Measurements from ENCODE around the gene TRAF3IP3.

Gene TRAF3IP3

DNA sequence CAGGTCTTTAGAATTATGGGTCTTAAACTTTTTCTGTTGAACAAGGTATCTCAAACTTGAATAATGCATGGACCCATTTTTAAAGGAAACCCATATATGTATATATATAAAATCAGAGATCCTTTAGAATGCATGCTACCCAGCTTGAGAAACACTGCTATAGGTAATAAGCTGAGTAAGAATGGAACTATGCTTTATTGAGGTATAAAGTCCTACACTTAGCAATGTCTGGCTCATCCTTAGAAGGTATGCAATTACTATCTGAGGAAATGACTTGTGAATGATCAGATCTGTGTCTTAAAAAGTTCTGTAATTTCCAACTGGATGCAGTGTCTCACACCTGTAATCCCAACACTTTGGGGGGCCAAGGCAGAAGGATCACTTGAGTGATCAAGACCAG, 11.2 kb downstream of the TRAF3IP3 start:
- H3K4me1 ChIP-seq (ENCODE audit: control insufficient read depth, insufficient read depth, low read length) = no peaks in the 10 kb centered on the region; the same call in 1 of the 2 replicates
- H3K9me3 ChIP-seq (ENCODE audit: control insufficient read depth, insufficient read depth, low read length) = no peaks in the 10 kb centered on the region
- H3K36me3 ChIP-seq (ENCODE audit: control insufficient read depth, insufficient read depth, low read length) = no peaks in the 10 kb centered on the region
- H3K27me3 ChIP-seq (ENCODE audit: control insufficient read depth, insufficient read depth, low read length) = no peaks in the 10 kb centered on the region
- H3K27ac ChIP-seq (ENCODE audit: low read length) = no peak overlapping the region
- DNase-seq (ENCODE audit: low read depth, low spot score) = no peak
- H3K4me3 ChIP-seq (ENCODE audit: low read length) = no peak overlapping the region

- no peak overlapping the region for H3K27ac ChIP-seq (ENCODE audit: low read length)
- H3K9me3 ChIP-seq (ENCODE audit: control insufficient read depth, insufficient read depth, low read length) = no peaks in the 10 kb centered on the region
- no peaks in the 10 kb centered on the region; the same call in 1 of the 2 replicates for H3K4me1 ChIP-seq (ENCODE audit: control insufficient read depth, insufficient read depth, low read length)
- H3K4me3 ChIP-seq (ENCODE audit: low read length) = no peak overlapping the region
- DNase-seq (ENCODE audit: low read depth, low spot score) = no peak
- no peaks in the 10 kb centered on the region for H3K27me3 ChIP-seq (ENCODE audit: control insufficient read depth, insufficient read depth, low read length)
- no peaks in the 10 kb centered on the region for H3K36me3 ChIP-seq (ENCODE audit: control insufficient read depth, insufficient read depth, low read length)
Measured at GRCh38 chr1:209767706-209768105, 11.9 kb downstream of the TRAF3IP3 start.

- no peaks in the 10 kb centered on the region for H3K27me3 ChIP-seq (ENCODE audit: control insufficient read depth, insufficient read depth, low read length)
- H3K4me3 ChIP-seq (ENCODE audit: low read length) = no peak overlapping the region
- no peaks in the 10 kb centered on the region for H3K9me3 ChIP-seq (ENCODE audit: control insufficient read depth, insufficient read depth, low read length)
- WGBS (ENCODE audit: insufficient coverage, insufficient read length) = no CpG with 5 or more reads among the region's 9 CpGs
- no peak for DNase-seq (ENCODE audit: low read depth, low spot score)
- H3K27ac ChIP-seq (ENCODE audit: low read length) = no peak overlapping the region
- no peaks in the 10 kb centered on the region for H3K36me3 ChIP-seq (ENCODE audit: control insufficient read depth, insufficient read depth, low read length)
- no peaks in the 10 kb centered on the region; the same call in 1 of the 2 replicates for H3K4me1 ChIP-seq (ENCODE audit: control insufficient read depth, insufficient read depth, low read length)
Measured at GRCh38 chr1:209768354-209768774, 12.5 kb downstream of the TRAF3IP3 start.

GRCh38 chr1:209769171-209769904, 13.5 kb downstream of the TRAF3IP3 start:
- H3K27me3 ChIP-seq (ENCODE audit: control insufficient read depth, insufficient read depth, low read length) = no peaks in the 10 kb centered on the region
- H3K4me3 ChIP-seq (ENCODE audit: low read length) = no peak overlapping the region
- H3K4me1 ChIP-seq (ENCODE audit: control insufficient read depth, insufficient read depth, low read length) = no peaks in the 10 kb centered on the region; the same call in 1 of the 2 replicates
- no peak overlapping the region for H3K27ac ChIP-seq (ENCODE audit: low read length)
- H3K36me3 ChIP-seq (ENCODE audit: control insufficient read depth, insufficient read depth, low read length) = no peaks in the 10 kb centered on the region
- no CpG with 5 or more reads among the region's 13 CpGs for WGBS (ENCODE audit: insufficient coverage, insufficient read length)
- no peak for DNase-seq (ENCODE audit: low read depth, low spot score)
- no peaks in the 10 kb centered on the region for H3K9me3 ChIP-seq (ENCODE audit: control insufficient read depth, insufficient read depth, low read length)

GRCh38 chr1:209769971-209770370, 14.1 kb downstream of the TRAF3IP3 start:
- WGBS (ENCODE audit: insufficient coverage, insufficient read length) = no CpG with 5 or more reads among the region's 7 CpGs
- Histone ChIP-seq H3K4me1 (ENCODE audit: control insufficient read depth, insufficient read depth, low read length) (no peaks in the 10 kb centered on the region; the same call in 1 of the 2 replicates), H3K27me3 (ENCODE audit: control insufficient read depth, insufficient read depth, low read length) (no peaks in the 10 kb centered on the region), H3K36me3 (ENCODE audit: control insufficient read depth, insufficient read depth, low read length) (no peaks in the 10 kb centered on the region), H3K27ac (ENCODE audit: low read length) (no peak overlapping the region), H3K9me3 (ENCODE audit: control insufficient read depth, insufficient read depth, low read length) (no peaks in the 10 kb centered on the region), H3K4me3 (ENCODE audit: low read length) (no peak overlapping the region)
- no peak for DNase-seq (ENCODE audit: low read depth, low spot score)

DNA sequence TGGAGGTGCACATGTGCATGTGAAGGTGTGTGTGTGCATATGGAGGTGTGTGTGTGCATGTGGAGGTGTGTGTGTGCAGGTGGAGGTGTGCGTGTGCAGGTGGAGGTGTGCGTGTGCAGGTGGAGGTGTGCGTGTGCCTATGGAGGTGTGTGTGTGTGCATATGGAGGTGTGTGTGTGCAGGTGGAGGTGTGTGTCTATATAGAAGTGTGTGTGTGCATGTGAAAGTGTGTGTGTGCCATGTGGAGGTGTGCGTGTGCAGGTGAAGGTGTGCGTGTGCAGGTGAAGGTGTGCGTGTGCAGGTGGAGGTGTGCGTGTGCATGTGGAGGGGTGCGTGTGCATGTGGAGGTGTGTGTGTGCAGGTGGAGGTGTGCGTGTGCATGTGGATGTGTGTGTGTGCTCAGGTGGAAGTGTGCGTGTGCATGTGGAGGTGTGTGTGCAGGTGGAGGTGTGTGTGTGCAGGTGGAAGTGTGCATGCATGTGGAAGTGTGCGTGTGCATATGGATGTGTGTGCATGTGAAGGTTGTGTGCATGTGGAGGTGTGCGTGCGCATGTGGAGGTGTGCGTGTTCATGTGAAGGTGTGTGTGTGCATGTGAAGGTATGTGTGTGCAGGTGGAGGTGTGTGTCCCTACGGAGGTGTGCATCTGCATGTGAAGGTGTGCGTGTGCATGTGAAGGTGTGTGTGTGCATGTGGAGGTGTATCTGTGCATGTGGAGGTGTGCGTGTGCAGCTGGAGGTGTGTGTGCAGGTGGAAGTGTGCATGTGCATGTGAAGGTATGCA, 15.0 kb downstream of the TRAF3IP3 start:
- H3K36me3 ChIP-seq (ENCODE audit: control insufficient read depth, insufficient read depth, low read length) = no peaks in the 10 kb centered on the region
- no CpG with 5 or more reads among the region's 17 CpGs for WGBS (ENCODE audit: insufficient coverage, insufficient read length)
- no peaks in the 10 kb centered on the region for H3K9me3 ChIP-seq (ENCODE audit: control insufficient read depth, insufficient read depth, low read length)
- H3K4me3 ChIP-seq (ENCODE audit: low read length) = no peak overlapping the region
- no peak overlapping the region for H3K27ac ChIP-seq (ENCODE audit: low read length)
- no peak for DNase-seq (ENCODE audit: low read depth, low spot score)
- H3K27me3 ChIP-seq (ENCODE audit: control insufficient read depth, insufficient read depth, low read length) = no peaks in the 10 kb centered on the region
- H3K4me1 ChIP-seq (ENCODE audit: control insufficient read depth, insufficient read depth, low read length) = no peaks in the 10 kb centered on the region; the same call in 1 of the 2 replicates

DNA sequence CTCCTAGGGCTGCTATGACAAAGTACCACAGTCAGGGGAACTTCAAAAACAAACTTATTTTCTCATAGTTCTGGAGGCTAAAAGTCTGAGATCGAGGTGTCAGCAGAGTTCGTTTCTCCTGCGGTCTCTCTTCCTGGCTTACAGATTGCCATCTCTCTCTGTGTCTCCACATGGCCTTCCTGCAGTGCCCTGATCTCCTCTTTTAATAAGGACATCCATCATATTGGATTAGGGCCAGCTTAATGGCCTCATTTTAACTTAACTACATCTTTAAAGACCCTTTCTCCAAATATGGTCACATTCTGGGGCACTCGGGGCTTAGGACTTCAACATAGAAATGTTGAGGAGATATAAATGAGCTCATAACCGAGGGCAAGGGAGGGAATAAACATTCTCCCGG, 16.3 kb downstream of the TRAF3IP3 start:
- WGBS (ENCODE audit: insufficient coverage, insufficient read length) = no CpG with 5 or more reads among the region's 6 CpGs
- no peak for DNase-seq (ENCODE audit: low read depth, low spot score)
- no peaks in the 10 kb centered on the region for H3K9me3 ChIP-seq (ENCODE audit: control insufficient read depth, insufficient read depth, low read length)

DNA sequence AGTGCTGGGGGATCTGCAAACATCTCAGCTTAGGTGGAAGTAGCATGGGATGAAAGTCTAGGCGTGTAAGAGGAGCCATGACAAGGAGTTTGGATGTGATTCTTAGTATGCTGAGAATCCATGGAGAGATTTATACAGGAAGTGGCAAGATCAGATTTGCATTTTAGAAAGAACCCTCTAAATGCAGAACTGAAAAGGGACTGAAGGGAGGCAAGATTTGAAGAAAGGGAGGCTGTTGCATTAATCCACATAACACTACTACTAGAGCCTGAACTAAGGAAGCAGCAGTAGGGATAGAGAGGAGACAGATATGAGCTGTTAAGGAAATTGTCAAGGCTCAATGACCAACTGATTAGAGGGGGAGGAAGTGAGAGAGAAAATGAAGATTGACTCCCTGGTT, 18.7 kb downstream of the TRAF3IP3 start:
- no peak overlapping the region for H3K4me3 ChIP-seq (ENCODE audit: low read length)
- H3K9me3 ChIP-seq (ENCODE audit: control insufficient read depth, insufficient read depth, low read length) = no peaks in the 10 kb centered on the region
- no peaks in the 10 kb centered on the region for H3K27me3 ChIP-seq (ENCODE audit: control insufficient read depth, insufficient read depth, low read length)
- DNase-seq (ENCODE audit: low read depth, low spot score) = no peak
- H3K27ac ChIP-seq (ENCODE audit: low read length) = no peak overlapping the region
- no CpG with 5 or more reads among the region's 1 CpG for WGBS (ENCODE audit: insufficient coverage, insufficient read length)
- no peaks in the 10 kb centered on the region; the same call in 1 of the 2 replicates for H3K4me1 ChIP-seq (ENCODE audit: control insufficient read depth, insufficient read depth, low read length)
- H3K36me3 ChIP-seq (ENCODE audit: control insufficient read depth, insufficient read depth, low read length) = no peaks in the 10 kb centered on the region

More for the DNA sequence above, 16.3 kb downstream of the TRAF3IP3 start:
- no peaks in the 10 kb centered on the region; the same call in 1 of the 2 replicates for H3K4me1 ChIP-seq (ENCODE audit: control insufficient read depth, insufficient read depth, low read length)
- H3K36me3 ChIP-seq (ENCODE audit: control insufficient read depth, insufficient read depth, low read length) = no peaks in the 10 kb centered on the region
- no peak overlapping the region for H3K27ac ChIP-seq (ENCODE audit: low read length)
- H3K27me3 ChIP-seq (ENCODE audit: control insufficient read depth, insufficient read depth, low read length) = no peaks in the 10 kb centered on the region
- no peak overlapping the region for H3K4me3 ChIP-seq (ENCODE audit: low read length)

DNA sequence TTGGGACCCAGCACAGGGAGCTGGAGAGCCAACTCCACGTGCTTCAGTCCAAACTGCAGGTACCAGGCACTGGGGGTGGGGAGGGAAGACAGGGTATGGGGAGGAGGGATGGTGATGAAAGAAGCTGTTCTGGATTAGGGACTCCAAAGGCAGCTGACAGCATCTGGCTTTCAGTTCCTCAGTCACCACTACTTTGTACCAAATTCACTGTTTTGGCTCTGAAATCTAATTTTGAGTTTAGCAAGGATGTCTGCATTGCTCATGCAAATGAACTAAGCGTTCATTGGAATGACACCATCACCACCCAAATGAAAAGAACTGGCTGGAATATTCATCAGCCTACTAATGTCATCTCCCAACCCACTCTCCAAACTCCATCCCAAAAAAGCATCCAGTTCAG, 19.8 kb downstream of the TRAF3IP3 start:
- Histone ChIP-seq H3K9me3 (ENCODE audit: control insufficient read depth, insufficient read depth, low read length) (no peaks in the 10 kb centered on the region), H3K4me3 (ENCODE audit: low read length) (no peak overlapping the region), H3K36me3 (ENCODE audit: control insufficient read depth, insufficient read depth, low read length) (no peaks in the 10 kb centered on the region), H3K4me1 (ENCODE audit: control insufficient read depth, insufficient read depth, low read length) (no peaks in the 10 kb centered on the region; the same call in 1 of the 2 replicates), H3K27me3 (ENCODE audit: control insufficient read depth, insufficient read depth, low read length) (no peaks in the 10 kb centered on the region), H3K27ac (ENCODE audit: low read length) (no peak overlapping the region)
- WGBS (ENCODE audit: insufficient coverage, insufficient read length) = no CpG with 5 or more reads among the region's 2 CpGs
- DNase-seq (ENCODE audit: low read depth, low spot score) = no peak

DNA sequence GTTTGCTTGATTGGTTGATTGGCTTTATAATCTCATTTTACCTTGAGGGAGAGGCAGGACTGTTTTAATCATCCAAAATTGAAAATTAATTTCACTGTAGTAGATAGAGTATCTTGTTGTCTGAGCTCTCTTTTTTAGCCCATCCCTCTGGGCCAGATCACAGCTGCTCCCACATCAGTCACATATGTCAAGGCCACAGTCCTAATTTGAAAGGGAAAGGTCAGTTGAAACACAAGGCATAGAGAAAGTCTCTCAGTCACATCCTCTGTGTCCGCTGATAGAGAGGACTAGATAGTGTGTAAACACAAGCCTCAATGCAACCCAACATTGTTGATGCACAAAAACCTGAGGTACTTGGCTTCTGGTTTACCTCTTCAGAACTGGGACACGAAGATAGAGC, 21.7 kb downstream of the TRAF3IP3 start:
- H3K27ac ChIP-seq (ENCODE audit: low read length) = no peak overlapping the region
- no peaks in the 10 kb centered on the region for H3K36me3 ChIP-seq (ENCODE audit: control insufficient read depth, insufficient read depth, low read length)
- H3K9me3 ChIP-seq (ENCODE audit: control insufficient read depth, insufficient read depth, low read length) = no peaks in the 10 kb centered on the region
- no peak for DNase-seq (ENCODE audit: low read depth, low spot score)
- WGBS (ENCODE audit: insufficient coverage, insufficient read length) = no CpG with 5 or more reads among the region's 2 CpGs
- H3K4me1 ChIP-seq (ENCODE audit: control insufficient read depth, insufficient read depth, low read length) = no peaks in the 10 kb centered on the region
- H3K4me3 ChIP-seq (ENCODE audit: low read length) = no peak overlapping the region
- no peaks in the 10 kb centered on the region for H3K27me3 ChIP-seq (ENCODE audit: control insufficient read depth, insufficient read depth, low read length)
